Superior temporal gyrus (tissue), 1 donor: ENCODE measurements around the gene TAF11L14.
"Not testable (repeated sequence)": the region's sequence is repeated elsewhere in the genome, so short reads cannot be mapped to it uniquely, and the experiment has no call there.

Source experiments
- DNase-seq: peaks from one replicate; pipeline ENCODE4 v3.0.0-alpha.2; 2016; ENCODE audit errors: extremely low spot score

TAF11L14 gene

GRCh38 chr5:17634160-17634559, at the start of gene TAF11L14:
Gene TAF11L14, plus strand, starts transcription at chr5:17634460.
- no peak for DNase-seq

GRCh38 chr5:17585658-17586057, 48.6 kb upstream of the TAF11L14 start, which contains the start of gene TAF11L7:
Gene TAF11L7, minus strand, starts transcription at chr5:17585758.
- not testable (repeated sequence) for DNase-seq

- not testable (repeated sequence) for DNase-seq
Measured at GRCh38 chr5:17590860-17591259, 43.4 kb upstream of the TAF11L14 start, which contains the start of gene TAF11L8. Gene TAF11L8, minus strand, starts transcription at chr5:17590960.

GRCh38 chr5:17594255-17594654, 40.0 kb upstream of the TAF11L14 start, which contains the start of gene TAF11L9:
Gene TAF11L9, minus strand, starts transcription at chr5:17594394.
- DNase-seq = not testable (repeated sequence)

- DNase-seq = not testable (repeated sequence)
Measured at GRCh38 chr5:17597728-17598127, 36.5 kb upstream of the TAF11L14 start, which contains the start of gene TAF11L10. Gene TAF11L10, minus strand, starts transcription at chr5:17597828.

- not testable (repeated sequence) for DNase-seq
Measured at GRCh38 chr5:17603880-17604279, 30.4 kb upstream of the TAF11L14 start, which contains the start of gene TAF11L11. Gene TAF11L11, plus strand, starts transcription at chr5:17604183.

- no peak for DNase-seq
Measured at GRCh38 chr5:17604951-17605350, 29.3 kb upstream of the TAF11L14 start.

- DNase-seq = not testable (repeated sequence)
Measured at GRCh38 chr5:17607461-17607860, 26.8 kb upstream of the TAF11L14 start.

GRCh38 chr5:17610092-17610491, 24.2 kb upstream of the TAF11L14 start, which contains the start of gene TAF11L12:
Gene TAF11L12, plus strand, starts transcription at chr5:17610392.
- DNase-seq = not testable (repeated sequence)

GRCh38 chr5:17614872-17615605, 19.2 kb upstream of the TAF11L14 start:
- DNase-seq = no peak

- DNase-seq = no peak
Measured at GRCh38 chr5:17619354-17619753, 14.9 kb upstream of the TAF11L14 start.

GRCh38 chr5:17620627-17621026, 13.6 kb upstream of the TAF11L14 start:
- no peak for DNase-seq

GRCh38 chr5:17625686-17626085, 8.6 kb upstream of the TAF11L14 start:
- no peak for DNase-seq

GRCh38 chr5:17631788-17632187, 2.5 kb upstream of the TAF11L14 start, which contains the start of gene TAF11L13:
Gene TAF11L13, plus strand, starts transcription at chr5:17632088.
- not testable (repeated sequence) for DNase-seq

- DNase-seq = not testable (repeated sequence)
Measured at GRCh38 chr5:17649232-17649631, 15.0 kb downstream of the TAF11L14 start.

GRCh38 chr5:17655201-17655759, 21.0 kb downstream of the TAF11L14 start:
- not testable (repeated sequence) for DNase-seq

GRCh38 chr5:17655921-17656320, 21.7 kb downstream of the TAF11L14 start:
- DNase-seq = no peak

- DNase-seq = no peak
Measured at GRCh38 chr5:17663182-17663581, 28.9 kb downstream of the TAF11L14 start.

- no peak for DNase-seq
Measured at GRCh38 chr5:17665836-17666235, 31.6 kb downstream of the TAF11L14 start.

GRCh38 chr5:17666726-17667235, 32.5 kb downstream of the TAF11L14 start:
- no peak for DNase-seq

- DNase-seq = no peak
Measured at GRCh38 chr5:17670353-17670752, 36.1 kb downstream of the TAF11L14 start.

- no peak for DNase-seq
Measured at GRCh38 chr5:17678751-17679324, 44.6 kb downstream of the TAF11L14 start.
